ENCODE results near the gene PRKCA.

GRCh38 chr17:66604376-66604775 lies 302.0 kb downstream of the PRKCA start:
- TF ChIP-seq CTCF (IDR thresholded peaks at IDR 0.05) (no peak), POLR2A (IDR thresholded peaks at IDR 0.05) (no peak)

All from vagina (tissue), 2 donors.